Endothelial cell of umbilical vein (primary cell): ENCODE measurements around the gene DDAH2. TPM values are rescaled to one million over a fixed set of nuclear protein-coding genes. Genes with fewer than 3 reads are reported as not detected.

Experiments
- BruUV-seq: library from RNA; stranded (reverse); fragments of 400-500 nt; replicated peaks from 2 replicates; lab custom pipeline; 2021; lab: Mats Ljungman, UMichigan
- CTCF ChIA-PET: fragments of 300-600, 350-600 bp; sonication (Branson Sonifier 250); formaldehyde crosslinking; loops from one replicate; lab custom pipeline; 2021; ENCODE audit warnings: antibody characterized with exemption, inconsistent platforms; lab: Charles Lee
- POLR2A ChIA-PET: fragments of 300-600, 350-600 bp; sonication (Branson Sonifier 250); formaldehyde crosslinking; loops from one replicate; lab custom pipeline; 2021; ENCODE audit warnings: antibody characterized with exemption, inconsistent platforms; lab: Charles Lee
- DNase-seq: peaks from one replicate; pipeline ENCODE4 v3.0.0-alpha.2; 2011; ENCODE audit warnings: low read depth, low spot score
- FAIRE-seq: peaks from 2 replicates; lab custom pipeline; 2011; peaks lifted over from hg19 to GRCh38; lab: Jason Lieb, UNC
- H2AFZ ChIP-seq: 2 replicates; pipeline ENCODE4 v1.6.0; 2012; ENCODE audit warnings: low read depth, low read length, control low read depth, inconsistent platforms
- H3K27ac ChIP-seq: 2 replicates; pipeline ENCODE4 v1.5.1; 2011; ENCODE audit warnings: low read depth, mild to moderate bottlenecking, control low read depth, low read length, moderate library complexity; ENCODE audit not compliant: insufficient read depth
- H3K27me3 ChIP-seq, 2 experiments: 2 replicates each; pipeline versions ENCODE4 v1.6.0 to v1.6.1; 2011; ENCODE audit warnings: low read length in 2 of 2, mixed read lengths in 1 of 2; ENCODE audit not compliant: control insufficient read depth in 2 of 2, insufficient read depth in 2 of 2
- H3K36me3 ChIP-seq, 2 experiments: 2 replicates in 1 of 2; 3 replicates in 1 of 2; pipeline ENCODE4 v1.5.1; 2011; ENCODE audit warnings: low read length in 2 of 2, mild to moderate bottlenecking in 1 of 2, moderate library complexity in 1 of 2; ENCODE audit not compliant: control insufficient read depth in 2 of 2, insufficient read depth in 2 of 2; ENCODE audit errors: extremely low read depth in 1 of 2
- H3K4me1 ChIP-seq: 3 replicates; pipeline ENCODE4 v1.5.1; 2011; ENCODE audit warnings: mild to moderate bottlenecking, low read length; ENCODE audit not compliant: control insufficient read depth, insufficient read depth; ENCODE audit errors: extremely low read depth
- H3K4me2 ChIP-seq: 2 replicates; pipeline ENCODE4 v1.6.1; 2011; ENCODE audit warnings: low read length, control low read depth, mixed read lengths; ENCODE audit not compliant: insufficient read depth
- H3K4me3 ChIP-seq, 3 experiments: fragments of 200-600 bp in 1 of 3; sonication (generic), shearing (Covaris generic) in 1 of 3; replicated peaks in 1 of 3; 2 replicates each; pipeline ENCODE4 v1.5.1; 2011 to 2016; ENCODE audit warnings: control low read depth in 3 of 3, low read length in 3 of 3, mild to moderate bottlenecking in 2 of 3, inconsistent platforms in 1 of 3, low read depth in 1 of 3, moderate library complexity in 1 of 3; ENCODE audit not compliant: insufficient read depth in 1 of 3
- H3K79me2 ChIP-seq: 2 replicates; pipeline ENCODE4 v1.6.0; 2012; ENCODE audit warnings: low read length, inconsistent platforms; ENCODE audit not compliant: control insufficient read depth, insufficient read depth
- H3K9ac ChIP-seq: replicated peaks from 2 replicates; pipeline ENCODE3; 2011; ENCODE audit warnings: low read length, control low read depth; ENCODE audit not compliant: insufficient read depth; ENCODE audit errors: extremely low read depth
- H3K9me1 ChIP-seq: replicated peaks from 3 replicates; pipeline ENCODE4 v1.6.0; 2011; ENCODE audit warnings: mild to moderate bottlenecking, low read length; ENCODE audit not compliant: control insufficient read depth, insufficient read depth; ENCODE audit errors: extremely low read depth
- H3K9me3 ChIP-seq: replicated peaks from 2 replicates; pipeline ENCODE4 v1.5.1; 2012; ENCODE audit warnings: low read length, inconsistent platforms; ENCODE audit not compliant: control insufficient read depth, insufficient read depth
- H4K20me1 ChIP-seq: replicated peaks from 2 replicates; pipeline ENCODE3; 2011; ENCODE audit warnings: mild to moderate bottlenecking, low read length; ENCODE audit not compliant: control insufficient read depth, insufficient read depth; ENCODE audit errors: extremely low read depth
- CTCF ChIP-seq, 2 donors: IDR thresholded peaks; 1 replicate in 1 of 2; 2 replicates in 1 of 2; pipeline ENCODE4 v1.5.1; 2011; ENCODE audit warnings: low read length in 2 of 2, mild to moderate bottlenecking in 2 of 2, moderate library complexity in 2 of 2, control low read depth in 1 of 2, inconsistent platforms in 1 of 2, low read depth in 1 of 2; ENCODE audit not compliant: insufficient read depth in 1 of 2; ENCODE audit errors: extremely low read depth in 1 of 2
- EZH2 ChIP-seq: IDR thresholded peaks from 2 replicates; pipeline ENCODE4 v1.6.1; 2012; ENCODE audit warnings: borderline replicate concordance, low read depth, mild to moderate bottlenecking, moderate library complexity, low read length, inconsistent platforms; ENCODE audit not compliant: severe bottlenecking
- FOS ChIP-seq: IDR thresholded peaks from 2 replicates; pipeline ENCODE4 v1.6.1; 2011; ENCODE audit warnings: mild to moderate bottlenecking, low read length, moderate library complexity, borderline replicate concordance; ENCODE audit not compliant: insufficient read depth
- JUN ChIP-seq: IDR thresholded peaks from 2 replicates; pipeline ENCODE4 v1.6.1; 2011; ENCODE audit warnings: borderline replicate concordance, low read depth; ENCODE audit not compliant: insufficient read length, insufficient read depth
- POLR2A ChIP-seq: IDR thresholded peaks from 2 replicates; pipeline ENCODE4 v1.6.1; 2012; ENCODE audit warnings: low read depth, mild to moderate bottlenecking, control low read depth, low read length
- POLR2AphosphoS5 ChIP-seq: IDR thresholded peaks from 2 replicates; pipeline ENCODE4 v1.6.1; 2012; ENCODE audit warnings: low read depth, mild to moderate bottlenecking, control low read depth, low read length, moderate library complexity; ENCODE audit not compliant: insufficient read depth
- dilution Hi-C: fragments of 300-500 bp; cut with MboI; formaldehyde crosslinking; loops from one replicate; pipeline ENCODE4 v1.15.0; 2019; ENCODE audit warnings: low sequenced_read_pairs; ENCODE audit not compliant: extremely low pct_ligation_motif_present
- intact Hi-C: fragments of 100-400 bp; cut with micrococcal nuclease; formaldehyde crosslinking; loops from one replicate; pipeline ENCODE4 v1.10.0; 2022
- polyA plus RNA-seq, 4 experiments: library from polyadenylated mRNA; depleted of rRNA in 3 of 4; stranded (reverse) in 3 of 4; unstranded in 1 of 4; fragments of >200 nt; gene quantifications; 2 replicates each; pipeline versions ENCODE4 v1.2.1 to v1.2.3, GENCODE V29; 2011 to 2012; ENCODE audit warnings: missing spikeins in 1 of 4
- total RNA-seq: library from RNA; stranded (reverse); gene quantifications from 2 replicates; pipeline ENCODE4 v1.2.3, GENCODE V29; 2021

DDAH2 gene
- total and polyA plus RNA-seq, 2 donors (not counting 3 experiments of a cell fraction or from before 2014, with no cell fraction given): 109 to 176 TPM

- BruUV-seq: TSS peak; percentile 6
- peak overlapping the region; percentile 94 for H3K27ac ChIP-seq
- H3K36me3 ChIP-seq: peaks cover 16 to 23% of the 10 kb centered on the region in 2 experiments
- no peaks in the 10 kb centered on the region for H3K9me3 ChIP-seq
- H4K20me1 ChIP-seq: no peaks in the 10 kb centered on the region
- peak; percentile 92 for FAIRE-seq
- ChIA-PET CTCF (interaction anchor here (1.5 to 6.0 kb wide), 3 partner anchors 10 to 95 kb away, joined by 3 to 55 read pairs (median 8); no protein-coding TSS in a partner anchor), POLR2A (interaction anchor here (0.6 to 1.5 kb wide), 3 partner anchors 37 to 95 kb away, joined by 4 to 6 read pairs (median 4); partner anchors contain the start of gene HSPA1B)
- peaks cover 40% of the 10 kb centered on the region for H3K79me2 ChIP-seq
- peak; percentile 71 for DNase-seq
- peak overlapping the region; percentile 86 to 98 (median 96) for H3K4me3 ChIP-seq
- peak overlapping the region; percentile 96 for H3K9ac ChIP-seq
- intact Hi-C loops: loop anchor here (1.0 to 10.0 kb wide), 2 partner anchors 92 to 190 kb away; partner anchors contain the start of genes ATP6V1G2, DDX39B, HSPA1B and NFKBIL1
- no peak overlapping the region for H2AFZ ChIP-seq
- peaks cover 42% of the 10 kb centered on the region for H3K4me1 ChIP-seq
- no peaks in the 10 kb centered on the region for H3K9me1 ChIP-seq
- TF ChIP-seq CTCF (IDR thresholded peaks at IDR 0.05; ENCODE audit: extremely low read depth in 1 of 2, insufficient read depth in 1 of 2, low read depth in 1 of 2, low read length in 2 of 2): no peak
- no peak for TF ChIP-seq POLR2A
- TF ChIP-seq FOS: peak; percentile 91
- TF ChIP-seq EZH2: no peak
- peak; percentile 94 for TF ChIP-seq JUN
- TF ChIP-seq POLR2AphosphoS5: no peak
- peak overlapping the region; percentile 93 for H3K4me2 ChIP-seq
- no peaks in the 10 kb centered on the region for H3K27me3 ChIP-seq
- dilution Hi-C loops: no loop called here
Observed at GRCh38 chr6:31734821-31735406, 5.8 kb upstream of the DDAH2 start.
